SK-N-SH treated with all-trans-retinoic acid at 6 μM for 48 hours (cell line): ENCODE results near the gene PNPLA8.

Experiments used
- ARNTL ChIP-seq: fragments of 450-650 bp; formaldehyde crosslinking; IDR thresholded peaks from 2 replicates; pipeline ENCODE4 v1.5.0; 2020; ENCODE audit warnings: low read depth, mild to moderate bottlenecking, moderate library complexity, borderline replicate concordance
- CREB5 ChIP-seq: fragments of 250-450 bp; sonication (Bioruptor Pico); IDR thresholded peaks from 2 replicates; pipeline ENCODE4 v1.5.1; 2020; ENCODE audit warnings: low read depth, mild to moderate bottlenecking, moderate library complexity
- ESRRG ChIP-seq: fragments of 250-450 bp; sonication (Bioruptor Pico); IDR thresholded peaks from 2 replicates; pipeline ENCODE4 v1.6.1; 2021; ENCODE audit warnings: mild to moderate bottlenecking
- RARB ChIP-seq: fragments of 250-450 bp; sonication (Bioruptor Pico); IDR thresholded peaks from 2 replicates; pipeline ENCODE4 v1.8.0; 2021; ENCODE audit warnings: mild to moderate bottlenecking, moderate library complexity
- TCF4 ChIP-seq: fragments of 250-450 bp; sonication (Bioruptor Pico); IDR thresholded peaks from 2 replicates; pipeline ENCODE4 v1.8.0; 2021; ENCODE audit warnings: mild to moderate bottlenecking, moderate library complexity, borderline replicate concordance
- TOX ChIP-seq: fragments of 250-450 bp; sonication (Bioruptor Pico); IDR thresholded peaks from 2 replicates; pipeline ENCODE4 v1.8.0; 2021; ENCODE audit warnings: mild to moderate bottlenecking, moderate library complexity, borderline replicate concordance
- ZFP3 ChIP-seq: fragments of 250-450 bp; sonication (Bioruptor Pico); IDR thresholded peaks from 2 replicates; pipeline ENCODE4 v1.5.0; 2020; ENCODE audit warnings: mild to moderate bottlenecking, moderate library complexity
- ZFP30 ChIP-seq: fragments of 450-650 bp; formaldehyde crosslinking; IDR thresholded peaks from 2 replicates; pipeline ENCODE4 v1.5.0; 2022; ENCODE audit warnings: mild to moderate bottlenecking, moderate library complexity

- TF ChIP-seq TCF4 (CRISPR knock-in tag): no peak
- TF ChIP-seq ESRRG (CRISPR knock-in tag): no peak
- TF ChIP-seq ARNTL: no peak
- TF ChIP-seq ZFP30 (CRISPR knock-in tag): no peak
- no peak for TF ChIP-seq CREB5 (CRISPR knock-in tag)
- no peak for TF ChIP-seq ZFP3 (CRISPR knock-in tag)
- TF ChIP-seq RARB (CRISPR knock-in tag): no peak
- TF ChIP-seq TOX: no peak
Measured at GRCh38 chr7:108455998-108456677, 69.8 kb downstream of the PNPLA8 start, which contains the start of gene NRCAM.
